ENCODE measurements around the gene CHST2.
A peak's percentile ranks its signal among the peaks of the same experiment; 100 is the strongest.

CHST2 gene

DNA sequence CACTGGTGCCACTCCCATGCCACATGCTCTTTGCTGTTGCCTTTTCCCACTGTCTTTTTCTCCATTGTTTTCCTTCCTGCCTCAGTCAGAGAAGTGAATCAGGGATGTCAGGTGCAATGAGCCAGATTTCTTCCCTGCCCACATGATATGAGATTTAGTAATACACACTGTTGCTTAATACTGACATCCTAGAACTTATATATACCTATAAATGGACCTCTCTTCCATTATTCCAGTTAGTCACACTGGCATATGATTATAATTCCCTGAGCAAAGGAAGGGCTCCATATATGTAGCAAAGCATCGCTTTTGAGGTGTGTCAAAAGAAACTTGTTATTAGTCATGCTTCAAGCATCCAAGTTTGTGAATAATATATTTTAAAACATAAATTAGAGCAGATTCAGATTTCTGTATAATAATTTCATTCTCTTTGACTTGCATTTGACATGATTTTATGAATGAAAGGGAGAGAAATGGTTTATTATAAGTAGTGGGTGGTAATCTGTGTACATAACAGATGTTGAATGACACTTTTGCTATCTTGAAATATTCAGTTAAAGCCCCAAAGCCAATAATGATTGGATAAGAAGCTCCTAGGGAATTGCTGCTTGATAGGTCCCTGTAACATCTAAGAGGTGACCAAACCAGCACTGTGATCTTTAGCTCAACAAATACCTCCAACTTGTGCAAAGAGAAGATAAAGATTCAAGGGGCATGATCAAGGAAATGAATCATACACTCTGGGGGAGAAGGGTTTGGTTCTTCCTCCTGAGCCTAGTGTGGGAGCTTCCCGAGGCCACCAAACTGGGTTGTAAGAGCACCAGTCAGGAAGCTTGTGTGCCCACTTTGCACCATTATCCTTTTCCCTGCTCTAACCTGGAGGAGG, 48.6 kb downstream of the CHST2 start:
- peak; percentile 90 for DNase-seq (ENCODE audit: low read depth)
- TF ChIP-seq, protein P1, sequence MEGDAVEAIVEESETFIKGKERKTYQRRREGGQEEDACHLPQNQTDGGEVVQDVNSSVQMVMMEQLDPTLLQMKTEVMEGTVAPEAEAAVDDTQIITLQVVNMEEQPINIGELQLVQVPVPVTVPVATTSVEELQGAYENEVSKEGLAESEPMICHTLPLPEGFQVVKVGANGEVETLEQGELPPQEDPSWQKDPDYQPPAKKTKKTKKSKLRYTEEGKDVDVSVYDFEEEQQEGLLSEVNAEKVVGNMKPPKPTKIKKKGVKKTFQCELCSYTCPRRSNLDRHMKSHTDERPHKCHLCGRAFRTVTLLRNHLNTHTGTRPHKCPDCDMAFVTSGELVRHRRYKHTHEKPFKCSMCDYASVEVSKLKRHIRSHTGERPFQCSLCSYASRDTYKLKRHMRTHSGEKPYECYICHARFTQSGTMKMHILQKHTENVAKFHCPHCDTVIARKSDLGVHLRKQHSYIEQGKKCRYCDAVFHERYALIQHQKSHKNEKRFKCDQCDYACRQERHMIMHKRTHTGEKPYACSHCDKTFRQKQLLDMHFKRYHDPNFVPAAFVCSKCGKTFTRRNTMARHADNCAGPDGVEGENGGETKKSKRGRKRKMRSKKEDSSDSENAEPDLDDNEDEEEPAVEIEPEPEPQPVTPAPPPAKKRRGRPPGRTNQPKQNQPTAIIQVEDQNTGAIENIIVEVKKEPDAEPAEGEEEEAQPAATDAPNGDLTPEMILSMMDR (IDR thresholded peaks at IDR 0.05; ENCODE audit: low read depth, low read length): no peak
- TF ChIP-seq, protein P2, sequence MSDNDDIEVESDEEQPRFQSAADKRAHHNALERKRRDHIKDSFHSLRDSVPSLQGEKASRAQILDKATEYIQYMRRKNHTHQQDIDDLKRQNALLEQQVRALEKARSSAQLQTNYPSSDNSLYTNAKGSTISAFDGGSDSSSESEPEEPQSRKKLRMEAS (IDR thresholded peaks at IDR 0.05; ENCODE audit: low read depth, low read length): no peak
- TF ChIP-seq MYC (IDR thresholded peaks at IDR 0.05; ENCODE audit: low read depth, low read length): no peak
- TF ChIP-seq POLR2A (IDR thresholded peaks at IDR 0.05; ENCODE audit: extremely low read depth, insufficient read length): no peak
- no peak overlapping the region for H3K4me3 ChIP-seq (ENCODE audit: low read depth, low read length)

DNA sequence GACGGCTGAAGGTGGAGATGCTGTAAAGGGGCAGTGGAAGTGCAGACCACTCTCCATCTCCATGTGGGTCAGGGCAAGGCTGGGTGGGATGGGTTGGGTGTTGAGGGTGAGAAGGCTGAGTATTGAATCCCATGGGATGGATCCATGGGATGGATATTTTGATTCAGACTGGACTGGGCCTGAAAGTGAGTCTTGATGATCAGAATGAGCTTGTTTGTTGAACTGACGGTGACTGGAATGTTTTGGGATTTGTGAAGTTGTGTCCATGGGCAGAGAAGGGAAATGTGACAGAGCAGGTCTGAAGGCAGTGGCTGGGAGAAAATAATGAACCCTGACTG, 49.3 kb downstream of the CHST2 start:
- no peak overlapping the region for H3K4me3 ChIP-seq (ENCODE audit: low read depth, low read length)
- DNase-seq (ENCODE audit: low read depth): no peak
- no peak for TF ChIP-seq MYC (IDR thresholded peaks at IDR 0.05; ENCODE audit: low read depth, low read length)
- TF ChIP-seq, protein P1 (IDR thresholded peaks at IDR 0.05; ENCODE audit: low read depth, low read length): no peak
- no peak for TF ChIP-seq POLR2A (IDR thresholded peaks at IDR 0.05; ENCODE audit: extremely low read depth, insufficient read length)
- TF ChIP-seq, protein P2 (IDR thresholded peaks at IDR 0.05; ENCODE audit: low read depth, low read length): no peak

DNA sequence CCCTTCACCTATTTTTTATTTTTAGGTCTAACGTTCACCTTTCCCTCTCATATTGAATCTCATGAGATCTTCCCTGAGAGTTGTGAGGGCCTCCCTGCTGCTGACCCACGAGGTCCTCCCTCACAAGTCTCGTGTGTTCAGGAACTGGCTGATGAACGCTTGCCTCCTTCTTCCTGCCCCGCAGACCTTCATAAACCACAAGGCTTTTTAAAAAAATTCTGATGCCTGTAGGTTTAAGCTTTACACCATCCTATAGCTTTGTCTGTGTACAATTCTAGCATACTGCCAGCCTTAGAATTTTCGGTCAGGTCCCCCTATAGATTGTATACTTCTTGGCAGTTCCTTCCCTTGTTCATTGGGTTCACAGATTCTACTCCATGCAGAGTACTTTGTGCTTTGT, 50.5 kb downstream of the CHST2 start:
- TF ChIP-seq POLR2A (IDR thresholded peaks at IDR 0.05; ENCODE audit: extremely low read depth, insufficient read length) (no peak), MYC (IDR thresholded peaks at IDR 0.05; ENCODE audit: low read depth, low read length) (peak; percentile 68; the same call in 1 of the 2 replicates)
- TF ChIP-seq, protein P2 (IDR thresholded peaks at IDR 0.05; ENCODE audit: low read depth, low read length): peak; percentile 84
- DNase-seq (ENCODE audit: low read depth): peak; percentile 78
- H3K4me3 ChIP-seq (ENCODE audit: low read depth, low read length): peak overlapping the region; percentile 9

DNA sequence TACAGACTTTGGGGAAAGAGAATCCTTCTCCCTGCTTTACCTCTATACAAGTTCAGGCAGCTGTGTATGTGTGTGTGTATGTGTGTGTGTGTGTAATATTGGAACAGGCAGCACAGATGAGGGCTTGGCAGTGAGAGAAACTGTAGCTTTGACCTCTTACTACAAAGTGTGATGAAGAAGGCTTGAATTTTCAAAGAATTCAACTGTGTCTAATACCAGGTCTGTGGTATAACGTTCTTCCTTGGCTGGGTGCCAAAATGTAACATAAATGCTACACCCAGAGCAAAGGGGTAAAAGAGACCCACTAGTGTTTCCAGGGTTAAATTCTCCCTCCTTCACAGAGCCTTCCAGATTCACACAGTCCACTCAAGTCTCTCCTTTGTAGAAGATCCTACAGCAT, 51.1 kb downstream of the CHST2 start:
- TF ChIP-seq, protein P1 (IDR thresholded peaks at IDR 0.05; ENCODE audit: low read depth, low read length): no peak
- no peak for TF ChIP-seq MYC (IDR thresholded peaks at IDR 0.05; ENCODE audit: low read depth, low read length)
- TF ChIP-seq POLR2A (IDR thresholded peaks at IDR 0.05; ENCODE audit: extremely low read depth, insufficient read length): no peak
- TF ChIP-seq, protein P2 (IDR thresholded peaks at IDR 0.05; ENCODE audit: low read depth, low read length): no peak
- peak overlapping the region; percentile 21 for H3K4me3 ChIP-seq (ENCODE audit: low read depth, low read length)
- peak; percentile 44 for DNase-seq (ENCODE audit: low read depth)

DNA sequence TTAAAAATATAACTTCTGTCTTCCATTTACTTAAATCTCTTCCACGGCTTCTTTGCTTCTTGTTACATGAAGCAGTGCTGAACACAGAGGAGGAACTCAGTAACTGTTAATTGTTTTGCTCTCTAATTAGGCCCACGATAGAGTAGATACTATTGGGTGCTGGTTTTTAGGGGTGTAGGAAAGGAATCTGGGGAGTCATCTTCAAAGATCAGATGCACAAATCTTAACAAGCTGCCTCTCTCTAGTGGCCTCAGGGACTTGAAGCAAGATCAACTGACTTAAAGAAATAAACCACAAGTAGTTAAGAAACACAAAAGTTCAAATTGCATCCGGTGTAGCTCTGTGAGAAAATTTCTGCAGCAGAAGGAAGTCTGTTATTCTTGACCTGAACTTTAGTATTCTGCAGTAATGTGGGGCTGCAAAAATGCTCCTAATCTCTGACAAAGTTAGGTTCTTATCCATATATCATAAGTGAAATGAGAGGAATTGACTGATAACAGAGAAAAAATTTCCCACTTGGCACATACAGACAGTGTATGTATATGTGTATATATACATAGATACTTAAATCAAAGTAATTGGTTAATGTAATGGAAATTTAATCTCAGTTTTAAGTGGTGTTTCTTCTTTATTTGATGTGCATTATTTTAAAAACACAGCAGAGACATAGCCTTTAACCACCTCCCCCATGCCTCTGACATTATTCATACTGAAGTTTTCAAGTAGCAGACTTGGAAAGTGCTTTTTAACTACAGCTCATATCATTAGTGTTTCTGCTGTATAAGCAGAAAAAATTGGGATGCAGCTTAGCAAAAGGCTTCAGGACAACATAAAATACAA, 51.8 kb downstream of the CHST2 start:
- peak overlapping the region; percentile 21 for H3K4me3 ChIP-seq (ENCODE audit: low read depth, low read length)
- TF ChIP-seq, protein P2 (IDR thresholded peaks at IDR 0.05; ENCODE audit: low read depth, low read length): no peak
- TF ChIP-seq MYC (IDR thresholded peaks at IDR 0.05; ENCODE audit: low read depth, low read length): no peak
- TF ChIP-seq, protein P1 (IDR thresholded peaks at IDR 0.05; ENCODE audit: low read depth, low read length): no peak
- TF ChIP-seq POLR2A (IDR thresholded peaks at IDR 0.05; ENCODE audit: extremely low read depth, insufficient read length): no peak
- DNase-seq (ENCODE audit: low read depth): peak; percentile 89
